Activated T-cell treated with anti-CD3 and anti-CD28 coated beads for 24 hours (primary cell): Measurements from ENCODE around the gene MCL1.

Experiments
- DNase-seq: peaks from one replicate; pipeline ENCODE4 v3.0.0-alpha.2; 2020; ENCODE audit warnings: low read depth

The MCL1 gene

GRCh38 chr1:150537732-150538684 is 41.4 kb downstream of the MCL1 start:
- no peak for DNase-seq

DNA sequence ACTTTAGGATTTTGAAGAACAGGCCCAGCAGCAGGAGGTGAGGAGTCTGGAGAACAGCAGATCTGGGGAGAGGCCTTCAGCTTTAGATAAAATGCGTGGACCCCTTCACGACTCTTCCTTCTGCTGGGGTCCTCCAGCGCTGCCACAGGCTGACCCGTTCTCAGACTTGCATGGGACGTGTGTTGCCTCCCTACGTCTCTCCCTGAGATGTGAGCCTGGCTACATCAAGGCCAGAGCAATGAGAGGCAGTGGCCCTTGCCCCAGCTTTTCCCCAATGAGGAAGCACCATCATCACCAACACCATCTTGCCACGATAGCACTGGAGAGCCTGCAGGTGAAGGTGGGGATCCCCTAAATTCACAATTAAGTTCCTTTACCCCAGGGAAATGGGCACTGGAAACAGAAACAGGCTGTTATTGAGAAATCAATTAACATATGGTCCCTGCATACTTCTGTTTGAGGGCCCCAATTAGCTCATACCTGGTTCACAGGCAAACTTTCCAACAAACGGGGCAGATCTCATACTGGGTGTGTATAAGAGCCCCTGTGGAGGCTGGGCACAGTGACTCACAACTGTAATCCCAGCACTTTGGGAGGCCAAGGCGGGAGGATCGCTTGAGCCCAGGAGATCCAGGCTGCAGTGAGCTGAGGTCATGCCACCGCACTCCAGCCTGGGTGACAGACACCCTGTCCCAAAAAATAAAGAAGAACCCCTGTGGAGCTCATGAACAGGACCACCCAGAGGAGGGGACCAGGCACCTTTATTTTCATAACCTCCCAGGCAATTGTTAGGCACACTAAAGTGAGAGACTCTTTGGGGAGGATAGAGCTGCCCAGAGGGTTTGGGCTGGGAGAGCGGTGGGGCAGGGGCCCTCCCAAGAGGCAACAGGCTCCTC is 42.3 kb downstream of the MCL1 start:
- DNase-seq: no peak

DNA sequence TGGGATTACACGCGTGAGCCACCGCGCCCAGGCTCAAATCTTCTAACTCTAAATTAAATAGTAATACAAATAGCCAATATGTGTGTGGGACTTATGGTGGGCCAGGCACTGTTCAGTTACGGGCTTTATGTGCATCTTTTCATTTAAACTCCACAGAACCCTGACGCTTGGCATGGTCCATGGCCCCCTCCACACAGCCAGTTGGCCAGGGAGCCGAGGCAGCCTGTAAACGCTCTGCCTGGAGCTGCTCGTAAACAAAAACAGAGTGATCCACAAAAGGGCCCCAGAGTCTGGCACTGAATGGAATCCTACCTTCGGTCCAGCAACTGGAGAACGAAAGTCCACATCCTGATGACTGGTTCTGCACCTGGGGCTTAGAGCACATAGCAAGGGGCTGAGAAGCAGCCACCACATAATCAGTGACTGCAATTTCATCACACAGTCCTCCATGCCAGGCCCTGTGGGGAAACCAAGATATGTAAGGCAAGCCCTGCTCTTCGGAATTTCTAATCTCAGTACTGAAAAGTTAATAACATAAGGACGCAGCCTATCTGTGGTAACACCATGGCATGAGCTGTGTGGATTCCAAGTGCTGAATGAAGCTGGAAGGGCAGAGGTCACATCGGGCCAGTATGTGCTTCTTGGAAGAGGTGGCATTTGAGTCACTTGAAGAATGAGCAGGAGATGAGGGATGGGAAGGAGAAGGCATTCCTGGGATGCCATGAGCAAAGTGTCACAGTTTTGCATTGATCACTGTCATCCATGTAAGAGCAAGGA is 43.7 kb downstream of the MCL1 start:
- no peak for DNase-seq

DNA sequence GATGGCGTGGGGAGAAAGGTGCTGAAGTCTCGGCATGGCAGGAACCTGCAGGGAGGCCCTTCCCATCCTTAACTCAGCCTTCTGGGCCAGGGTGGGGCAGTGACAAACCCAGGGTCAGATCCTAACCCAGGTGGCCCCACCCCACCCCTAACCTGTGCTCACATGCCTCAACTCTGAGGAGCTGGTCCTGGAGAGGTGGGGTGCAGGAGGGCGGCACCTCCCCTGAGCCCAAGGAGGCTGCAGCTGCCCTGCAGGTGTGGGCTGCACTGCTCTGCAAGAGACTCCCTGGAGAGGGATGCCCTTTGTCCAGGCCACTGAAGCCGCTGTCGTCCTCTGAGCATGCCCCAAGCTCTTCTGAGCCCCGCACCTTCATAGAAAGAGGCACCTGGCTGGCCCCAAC is 45.4 kb downstream of the MCL1 start:
- DNase-seq: no peak

DNA sequence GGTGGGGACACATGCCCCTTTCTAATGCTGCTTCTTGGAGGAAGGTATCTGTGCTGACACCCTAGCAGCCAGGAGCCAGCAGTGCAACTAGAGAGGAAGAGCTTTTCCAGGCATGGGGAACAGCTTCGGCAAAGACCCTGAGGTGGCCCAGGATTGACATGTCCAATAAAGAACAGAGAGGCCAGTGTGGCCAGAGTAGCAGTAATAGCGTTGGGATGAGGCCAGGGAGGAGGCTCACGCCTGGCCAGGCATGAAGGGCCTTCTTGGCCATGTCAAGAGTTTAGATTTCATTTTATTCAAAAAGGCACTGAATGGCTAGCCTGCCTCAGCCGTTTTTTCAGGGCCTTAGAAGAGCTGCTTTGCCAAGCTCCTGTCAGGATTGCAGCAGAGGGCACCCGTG is 46.5 kb downstream of the MCL1 start:
- DNase-seq: no peak

DNA sequence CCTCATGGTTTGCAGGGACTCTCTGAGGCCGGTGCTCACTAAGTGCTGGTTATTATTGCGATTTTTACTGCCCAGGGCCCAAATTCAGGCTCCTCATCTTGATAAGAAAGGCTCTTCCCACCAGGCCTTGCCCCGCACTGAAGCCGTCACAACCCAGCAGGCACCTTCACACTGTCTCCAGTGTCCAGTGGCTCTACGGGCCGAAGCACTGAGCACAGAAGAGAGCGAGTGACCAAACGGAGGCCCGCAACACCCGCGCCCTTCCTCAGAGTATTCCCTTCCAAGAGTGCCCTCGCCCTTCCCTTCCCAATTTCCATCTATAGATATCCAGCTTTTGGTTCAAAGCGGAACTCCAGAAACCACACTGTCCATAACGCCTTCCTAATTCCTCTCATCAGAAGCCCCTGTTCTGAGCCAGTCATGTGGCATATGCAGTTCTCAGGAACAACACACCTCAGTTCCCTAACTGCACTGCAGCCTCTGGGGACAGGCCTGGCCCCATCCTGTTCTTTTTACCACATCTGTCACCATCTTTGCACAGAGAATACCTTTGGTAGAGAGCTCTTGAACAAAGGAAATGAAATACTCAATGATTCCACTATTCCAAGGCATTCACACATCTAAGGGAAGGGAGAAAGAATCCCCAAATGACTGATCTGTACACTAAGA is 48.8 kb downstream of the MCL1 start:
- no peak for DNase-seq

GRCh38 chr1:150529017-150529416 is 50.4 kb downstream of the MCL1 start:
- DNase-seq: no peak

DNA sequence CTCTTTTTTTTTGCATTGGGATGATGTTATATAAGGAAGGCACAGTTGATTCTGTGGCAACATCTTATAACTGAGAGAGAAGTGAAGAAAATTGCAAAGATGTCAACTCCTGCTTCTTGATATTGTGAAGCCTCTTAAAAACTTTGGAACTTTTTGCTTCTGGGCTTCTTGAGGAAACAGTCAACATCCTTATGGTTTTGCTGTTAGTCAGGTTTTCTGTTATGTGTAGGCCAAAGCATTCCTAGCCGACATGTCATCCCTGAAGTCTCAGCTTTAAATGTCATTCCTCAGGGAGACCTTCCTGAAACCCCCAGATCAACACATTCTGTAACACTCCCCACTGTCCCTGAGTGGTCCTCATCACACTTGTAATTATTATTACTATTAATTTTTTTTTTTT is 51.2 kb downstream of the MCL1 start:
- no peak for DNase-seq

DNA sequence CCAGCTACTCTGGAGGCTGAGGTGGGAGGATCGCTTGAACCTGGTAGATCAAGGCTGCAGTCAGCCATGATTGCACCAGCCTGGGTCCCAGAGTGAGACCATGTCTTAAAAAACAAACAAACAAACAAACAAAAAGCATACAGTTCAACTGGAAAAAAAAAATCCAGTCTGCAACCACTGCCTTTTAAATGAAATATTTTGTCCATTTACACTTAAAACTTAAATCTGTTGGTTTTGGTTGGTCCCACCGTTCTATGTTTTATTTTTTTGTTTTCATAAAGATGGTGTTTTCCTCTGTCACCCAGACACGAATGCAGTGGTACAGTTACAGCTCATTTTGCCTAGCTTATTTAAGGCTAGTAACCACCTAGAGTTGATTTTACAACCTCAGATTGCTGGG is 54.1 kb downstream of the MCL1 start:
- DNase-seq: no peak
